Lung (tissue), 12 donors: ENCODE measurements around the gene LIME1. TPM values are rescaled to one million over a fixed set of nuclear protein-coding genes. Genes with fewer than 3 reads are reported as not detected.
"Not testable (repeated sequence)": the region's sequence is repeated elsewhere in the genome, so short reads cannot be mapped to it uniquely, and the experiment has no call there.

Experiments used
- ATAC-seq: fragments of 200-7000 bp; cut with Tn5 transposase; one replicate; pipeline ENCODE4 v1.9.1; 2020; ENCODE audit warnings: moderate number of reproducible peaks; ENCODE audit not compliant: insufficient read depth, low FRiP score
- DNase-seq, 3 donors: peaks; one replicate each; pipeline ENCODE4 v3.0.0-alpha.2; 2013 to 2017
- H3K27ac ChIP-seq, 2 donors: one replicate each; pipeline ENCODE4 v1.5.1; 2013; ENCODE audit warnings: mild to moderate bottlenecking in 2 of 2, moderate library complexity in 2 of 2, control low read depth in 1 of 2, inconsistent platforms in 1 of 2, low read depth in 1 of 2, low read length in 1 of 2
- H3K27me3 ChIP-seq, 3 donors: one replicate each; pipeline ENCODE4 v1.5.1; 2013; ENCODE audit warnings: low read length in 2 of 3; ENCODE audit not compliant: control insufficient read depth in 3 of 3, insufficient read depth in 3 of 3
- H3K36me3 ChIP-seq, 4 donors: one replicate each; pipeline ENCODE4 v1.5.1; 2013; ENCODE audit warnings: low read length in 4 of 4, mild to moderate bottlenecking in 1 of 4, moderate library complexity in 1 of 4; ENCODE audit not compliant: control insufficient read depth in 4 of 4, insufficient read depth in 4 of 4
- H3K4me1 ChIP-seq, 5 donors: one replicate each; pipeline ENCODE4 v1.5.1; 2013; ENCODE audit warnings: low read length in 5 of 5, mild to moderate bottlenecking in 2 of 5, moderate library complexity in 1 of 5; ENCODE audit not compliant: control insufficient read depth in 5 of 5, insufficient read depth in 5 of 5
- H3K4me3 ChIP-seq: one replicate; pipeline ENCODE4 v1.5.1; 2013; ENCODE audit warnings: mild to moderate bottlenecking, control low read depth, moderate library complexity
- H3K9ac ChIP-seq, 2 donors: one replicate each; pipeline ENCODE4 v1.5.1; 2013; ENCODE audit warnings: low read length in 2 of 2, control low read depth in 1 of 2; ENCODE audit not compliant: insufficient read depth in 1 of 2
- H3K9me3 ChIP-seq, 4 donors: one replicate each; pipeline ENCODE4 v1.5.1; 2013; ENCODE audit warnings: low read length in 3 of 4, mild to moderate bottlenecking in 1 of 4, moderate library complexity in 1 of 4; ENCODE audit not compliant: control insufficient read depth in 4 of 4, insufficient read depth in 3 of 4
- CTCF ChIP-seq: IDR thresholded peaks from 2 replicates; pipeline ENCODE4 v1.5.1; 2012; ENCODE audit warnings: mild to moderate bottlenecking; ENCODE audit errors: control extremely low read depth, extremely low read depth
- WGBS, 2 donors: extraction: QIAGEN DNeasy Blood & Tissue Kit; methylation state at CpG; one replicate each; pipeline ENCODE4 v1.1.7; 2013; 5-methylcytosine and 5-hydroxymethylcytosine counted together
- polyA plus RNA-seq, 2 donors: library from polyadenylated mRNA; stranded (reverse); fragments of 200-250 nt; gene quantifications; one replicate each; pipeline ENCODE4 v1.2.1, GENCODE V29; 2013
- total RNA-seq, 2 donors: library from RNA; depleted of rRNA in 1 of 2; stranded (reverse); fragments of >200 nt in 1 of 2; gene quantifications; one replicate each; pipeline ENCODE4 v1.2.1, GENCODE V29; 2014 to 2021
- donor health status: control.
- donor health status: control.
- donor health status: Bipolar disorder and iron deficiency.
- donor health status: healthy.
- donor health status: DM: yes; HTN: yes; CAD: no.

Gene LIME1
- total and polyA plus RNA-seq, 4 donors = 6.2 to 19.9 (median 10.2) TPM

- H3K4me1 ChIP-seq = peaks cover 0 to 14% (median 5%) of the 10 kb centered on the region in 5 donors
- no peak for TF ChIP-seq CTCF
- H3K27me3 ChIP-seq = no peaks in the 10 kb centered on the region
- peaks cover 0 to 2% (median 0%) of the 10 kb centered on the region in 4 donors for H3K9me3 ChIP-seq
- ATAC-seq (no peak), DNase-seq (peak; percentile 88 to 91 (median 88))
- WGBS, 2 donors = 52 to 54% methylated on average over 65 to 67 of the region's 67 CpGs
- H3K27ac ChIP-seq = no peak overlapping the region
- no peak overlapping the region for H3K4me3 ChIP-seq
- H3K36me3 ChIP-seq = peaks cover 0 to 3% (median 0%) of the 10 kb centered on the region in 4 donors
- H3K9ac ChIP-seq = no peak overlapping the region
Measured at GRCh38 chr20:63775096-63775978, 38.9 kb downstream of the LIME1 start.

- ATAC-seq, H3K9me3 ChIP-seq, H3K36me3 ChIP-seq, H3K9ac ChIP-seq, H3K4me3 ChIP-seq, H3K27me3 ChIP-seq, DNase-seq, H3K27ac ChIP-seq: not testable (repeated sequence)
- 95 to 96% methylated on average over 23 of the region's 23 CpGs for WGBS, 2 donors
- H3K4me1 ChIP-seq = peaks cover 0 to 14% (median 5%) of the 10 kb centered on the region in 5 donors
Measured at GRCh38 chr20:63776875-63777274, 40.4 kb downstream of the LIME1 start.

GRCh38 chr20:63777614-63778013, 41.1 kb downstream of the LIME1 start:
- DNase-seq = no peak
- peaks cover 0 to 3% (median 0%) of the 10 kb centered on the region in 4 donors for H3K36me3 ChIP-seq
- H3K9me3 ChIP-seq = peaks cover 0 to 2% (median 0%) of the 10 kb centered on the region in 4 donors
- no peaks in the 10 kb centered on the region for H3K27me3 ChIP-seq
- no peak overlapping the region for H3K27ac ChIP-seq
- no peak overlapping the region for H3K4me3 ChIP-seq
- H3K4me1 ChIP-seq = peaks cover 0 to 14% (median 5%) of the 10 kb centered on the region in 5 donors
- no peak for TF ChIP-seq CTCF
- no peak overlapping the region for H3K9ac ChIP-seq
- 97 to 98% methylated on average over 13 of the region's 13 CpGs for WGBS, 2 donors
- ATAC-seq = no peak

- Histone ChIP-seq H3K4me1 (peaks cover 0 to 14% (median 4%) of the 10 kb centered on the region in 5 donors), H3K9ac (no peak overlapping the region), H3K27me3 (no peaks in the 10 kb centered on the region), H3K36me3 (peaks cover 0 to 3% (median 0%) of the 10 kb centered on the region in 4 donors), H3K27ac (no peak overlapping the region), H3K4me3 (no peak overlapping the region), H3K9me3 (peaks cover 0 to 2% (median 0%) of the 10 kb centered on the region in 4 donors)
- TF ChIP-seq CTCF = no peak
- ATAC-seq (no peak), DNase-seq (no peak)
- 70 to 73% methylated on average over 19 of the region's 19 CpGs for WGBS, 2 donors
Measured at GRCh38 chr20:63778034-63778752, 41.7 kb downstream of the LIME1 start.
